GM12865 (cell line): Measurements from ENCODE around the gene GALNT5.

Experiments
- DNase-seq: peaks from one replicate; pipeline ENCODE4 v3.0.0; 2010; ENCODE audit warnings: low read depth
- H3K4me3 ChIP-seq: 2 replicates; pipeline ENCODE4 v1.5.1; 2011; ENCODE audit warnings: mild to moderate bottlenecking, low read depth, low read length, control low read depth
- CTCF ChIP-seq: IDR thresholded peaks from 2 replicates; pipeline ENCODE4 v1.5.1; 2011; ENCODE audit warnings: low read length, control low read depth, low read depth, inconsistent platforms; ENCODE audit not compliant: insufficient read depth; ENCODE audit errors: missing control alignments

Gene GALNT5

GRCh38 chr2:157250836-157251235 lies 6.7 kb upstream of the GALNT5 start:
- no peak for TF ChIP-seq CTCF
- no peak for DNase-seq

GRCh38 chr2:157251932-157252331 lies 5.6 kb upstream of the GALNT5 start:
- no peak for TF ChIP-seq CTCF
- DNase-seq: no peak
- no peak overlapping the region for H3K4me3 ChIP-seq

More at GRCh38 chr2:157250836-157251235, 6.7 kb upstream of the GALNT5 start:
- H3K4me3 ChIP-seq: no peak overlapping the region

GRCh38 chr2:157252529-157252928 lies 5.0 kb upstream of the GALNT5 start:
- TF ChIP-seq CTCF: no peak
- no peak for DNase-seq
- H3K4me3 ChIP-seq: no peak overlapping the region

- no peak overlapping the region for H3K4me3 ChIP-seq
- TF ChIP-seq CTCF: no peak
- no peak for DNase-seq
Observed at GRCh38 chr2:157254041-157254440, 3.5 kb upstream of the GALNT5 start.

GRCh38 chr2:157255746-157256145 lies 1.8 kb upstream of the GALNT5 start:
- H3K4me3 ChIP-seq: no peak overlapping the region
- no peak for DNase-seq
- TF ChIP-seq CTCF: no peak

- DNase-seq: peak; percentile 94
- no peak overlapping the region for H3K4me3 ChIP-seq
- no peak for TF ChIP-seq CTCF
Observed at GRCh38 chr2:157256626-157257025, 879 bp upstream of the GALNT5 start.

GRCh38 chr2:157258520-157259326 lies 1.2 kb downstream of the GALNT5 start:
- TF ChIP-seq CTCF: no peak
- no peak for DNase-seq
- H3K4me3 ChIP-seq: no peak overlapping the region
